ENCODE data around the gene MYO18A. TPM values are rescaled to one million over a fixed set of nuclear protein-coding genes. Genes with fewer than 3 reads are reported as not detected.

MYO18A gene
- total and polyA plus RNA-seq, 4 donors = 41.4 to 75.9 (median 59.4) TPM

DNA sequence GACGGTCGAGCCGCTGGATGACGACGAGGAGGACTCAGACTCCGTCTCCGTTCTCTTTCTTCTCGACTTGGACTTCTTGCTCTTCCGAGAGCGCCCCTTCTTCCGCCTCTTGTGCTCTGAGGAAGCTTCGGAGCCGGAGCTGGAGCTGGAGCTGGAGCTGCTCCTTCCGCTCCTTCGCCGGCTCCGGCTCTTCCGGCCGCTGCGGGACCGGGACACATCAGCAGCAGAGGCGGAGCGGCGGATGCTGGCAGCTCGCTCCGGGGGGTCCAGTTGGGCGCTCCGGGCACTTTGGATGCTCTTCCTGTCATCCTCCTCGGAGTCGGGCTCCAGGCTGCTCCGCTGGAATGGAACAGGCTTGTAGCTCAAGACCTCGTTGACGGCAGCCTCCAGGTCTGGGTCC, 100.3 kb downstream of the MYO18A start:
- H3K36me3 ChIP-seq (ENCODE audit: control insufficient read depth, insufficient read depth, low read length) = peaks cover 63% of the 10 kb centered on the region
- DNase-seq (ENCODE audit: low read depth in 4 of 6, low spot score in 6 of 6) = no peak
- H3K27ac ChIP-seq (ENCODE audit: low read depth, low read length) = no peak overlapping the region

DNA sequence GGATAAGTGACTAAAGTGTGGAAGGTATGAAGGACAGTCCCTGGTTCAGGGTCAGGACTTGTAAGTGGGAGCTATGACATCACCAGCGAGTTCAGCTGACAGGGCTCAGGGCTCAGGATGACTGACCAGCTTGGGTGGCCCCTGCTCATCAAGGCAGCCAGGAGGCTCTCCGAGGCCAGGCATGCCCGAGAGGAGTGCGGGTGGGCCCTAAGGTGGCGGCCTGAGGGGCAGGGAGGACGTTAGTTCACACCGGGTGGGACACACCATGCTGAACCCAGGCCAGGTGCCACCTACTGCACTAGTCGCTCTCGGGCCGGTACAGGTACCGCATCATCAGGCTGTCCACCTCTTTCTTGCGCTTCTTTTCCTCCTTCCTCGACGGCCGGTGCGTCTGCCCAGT, 100.8 kb downstream of the MYO18A start:
- Histone ChIP-seq H3K4me3 (ENCODE audit: low read depth, low read length) (no peak overlapping the region), H3K27me3 (ENCODE audit: control insufficient read depth, insufficient read depth, low read length) (no peaks in the 10 kb centered on the region), H3K27ac (ENCODE audit: low read depth, low read length) (no peak overlapping the region), H3K4me1 (ENCODE audit: control insufficient read depth, insufficient read depth, low read length) (peaks cover 49% of the 10 kb centered on the region), H3K36me3 (ENCODE audit: control insufficient read depth, insufficient read depth, low read length) (peaks cover 62% of the 10 kb centered on the region), H3K9me3 (ENCODE audit: control insufficient read depth, insufficient read depth, low read length) (no peaks in the 10 kb centered on the region)
- WGBS (ENCODE audit: insufficient coverage) = 94% methylated on average over 16 of the region's 16 CpGs
- no peak for DNase-seq (ENCODE audit: low read depth in 4 of 6, low spot score in 6 of 6)

More for the DNA sequence above, 100.3 kb downstream of the MYO18A start:
- Histone ChIP-seq H3K4me1 (ENCODE audit: control insufficient read depth, insufficient read depth, low read length) (peaks cover 53% of the 10 kb centered on the region), H3K4me3 (ENCODE audit: low read depth, low read length) (no peak overlapping the region), H3K27me3 (ENCODE audit: control insufficient read depth, insufficient read depth, low read length) (no peaks in the 10 kb centered on the region), H3K9me3 (ENCODE audit: control insufficient read depth, insufficient read depth, low read length) (no peaks in the 10 kb centered on the region)
- WGBS (ENCODE audit: insufficient coverage) = 86% methylated on average over 33 of the region's 33 CpGs

- Histone ChIP-seq H3K36me3 (ENCODE audit: control insufficient read depth, insufficient read depth, low read length) (peaks cover 68% of the 10 kb centered on the region), H3K27ac (ENCODE audit: low read depth, low read length) (no peak overlapping the region), H3K4me1 (ENCODE audit: control insufficient read depth, insufficient read depth, low read length) (peaks cover 39% of the 10 kb centered on the region), H3K4me3 (ENCODE audit: low read depth, low read length) (no peak overlapping the region), H3K9me3 (ENCODE audit: control insufficient read depth, insufficient read depth, low read length) (no peaks in the 10 kb centered on the region), H3K27me3 (ENCODE audit: control insufficient read depth, insufficient read depth, low read length) (no peaks in the 10 kb centered on the region)
- 84% methylated on average over 8 of the region's 9 CpGs for WGBS (ENCODE audit: insufficient coverage)
- DNase-seq (ENCODE audit: low read depth in 4 of 6, low spot score in 6 of 6) = no peak
Measured at GRCh38 chr17:29078183-29079045, 101.8 kb downstream of the MYO18A start.

DNA sequence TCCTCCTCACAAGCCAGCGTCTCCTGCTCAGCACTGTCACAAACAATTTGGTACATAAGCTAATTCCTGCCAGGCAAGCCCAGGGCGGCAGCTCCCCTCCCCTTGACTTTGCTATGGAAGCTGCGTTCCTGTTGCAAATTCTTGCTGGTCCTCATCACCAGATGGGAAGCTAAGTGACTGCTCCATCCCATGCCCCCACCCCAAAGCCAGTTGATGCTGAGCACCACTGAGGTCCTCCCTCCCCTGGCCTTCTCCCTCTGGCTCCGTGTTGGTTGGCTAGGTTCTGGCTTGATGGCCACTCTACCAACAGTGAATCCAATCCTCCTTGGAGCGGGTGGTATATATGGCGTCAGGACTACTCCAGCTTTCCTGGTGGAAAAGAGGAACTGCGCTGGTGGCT, 102.9 kb downstream of the MYO18A start:
- Histone ChIP-seq H3K27ac (ENCODE audit: low read depth, low read length) (no peak overlapping the region), H3K4me1 (ENCODE audit: control insufficient read depth, insufficient read depth, low read length) (peaks cover 33% of the 10 kb centered on the region), H3K9me3 (ENCODE audit: control insufficient read depth, insufficient read depth, low read length) (no peaks in the 10 kb centered on the region), H3K4me3 (ENCODE audit: low read depth, low read length) (no peak overlapping the region), H3K36me3 (ENCODE audit: control insufficient read depth, insufficient read depth, low read length) (peaks cover 60% of the 10 kb centered on the region), H3K27me3 (ENCODE audit: control insufficient read depth, insufficient read depth, low read length) (no peaks in the 10 kb centered on the region)
- WGBS (ENCODE audit: insufficient coverage) = 75% methylated on average over 7 of the region's 7 CpGs
- DNase-seq (ENCODE audit: low read depth in 4 of 6, low spot score in 6 of 6) = no peak

- DNase-seq (ENCODE audit: low read depth in 4 of 6, low spot score in 6 of 6) = peak in 2 of 6 donors; percentile 52 to 75
- no peaks in the 10 kb centered on the region for H3K9me3 ChIP-seq (ENCODE audit: control insufficient read depth, insufficient read depth, low read length)
- peak overlapping the region; percentile 18 for H3K27ac ChIP-seq (ENCODE audit: low read depth, low read length)
- H3K36me3 ChIP-seq (ENCODE audit: control insufficient read depth, insufficient read depth, low read length) = peaks cover 55% of the 10 kb centered on the region
- peaks cover 33% of the 10 kb centered on the region for H3K4me1 ChIP-seq (ENCODE audit: control insufficient read depth, insufficient read depth, low read length)
- 47% methylated on average over 7 of the region's 7 CpGs for WGBS (ENCODE audit: insufficient coverage)
- H3K4me3 ChIP-seq (ENCODE audit: low read depth, low read length) = no peak overlapping the region
- H3K27me3 ChIP-seq (ENCODE audit: control insufficient read depth, insufficient read depth, low read length) = no peaks in the 10 kb centered on the region
Measured at GRCh38 chr17:29076722-29077121, 103.5 kb downstream of the MYO18A start.

DNA sequence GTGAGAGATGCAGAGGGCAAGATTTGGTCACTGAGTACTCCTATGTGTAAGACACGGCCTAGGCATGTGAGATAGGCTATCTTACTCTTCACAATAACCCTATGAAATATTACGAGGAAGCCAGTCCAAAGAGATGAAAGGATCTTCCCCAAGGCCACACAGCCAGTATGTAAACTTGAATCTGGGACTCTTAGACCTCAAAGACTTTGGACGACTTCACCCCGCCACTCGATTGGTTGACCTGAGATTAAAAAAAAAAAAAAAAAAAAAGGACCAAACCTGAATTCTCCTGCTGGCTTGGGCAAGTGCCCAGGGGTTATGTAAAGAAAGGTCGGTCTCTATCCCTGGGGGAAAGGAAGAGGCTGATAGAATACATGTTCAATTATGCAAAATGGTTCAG, 104.1 kb downstream of the MYO18A start:
- Histone ChIP-seq H3K36me3 (ENCODE audit: control insufficient read depth, insufficient read depth, low read length) (peaks cover 50% of the 10 kb centered on the region), H3K4me3 (ENCODE audit: low read depth, low read length) (no peak overlapping the region), H3K9me3 (ENCODE audit: control insufficient read depth, insufficient read depth, low read length) (no peaks in the 10 kb centered on the region), H3K27ac (ENCODE audit: low read depth, low read length) (peak overlapping the region; percentile 18), H3K27me3 (ENCODE audit: control insufficient read depth, insufficient read depth, low read length) (no peaks in the 10 kb centered on the region), H3K4me1 (ENCODE audit: control insufficient read depth, insufficient read depth, low read length) (peaks cover 37% of the 10 kb centered on the region)
- no peak for DNase-seq (ENCODE audit: low read depth in 4 of 6, low spot score in 6 of 6)
- no CpG with 5 or more reads among the region's 6 CpGs for WGBS (ENCODE audit: insufficient coverage)

DNA sequence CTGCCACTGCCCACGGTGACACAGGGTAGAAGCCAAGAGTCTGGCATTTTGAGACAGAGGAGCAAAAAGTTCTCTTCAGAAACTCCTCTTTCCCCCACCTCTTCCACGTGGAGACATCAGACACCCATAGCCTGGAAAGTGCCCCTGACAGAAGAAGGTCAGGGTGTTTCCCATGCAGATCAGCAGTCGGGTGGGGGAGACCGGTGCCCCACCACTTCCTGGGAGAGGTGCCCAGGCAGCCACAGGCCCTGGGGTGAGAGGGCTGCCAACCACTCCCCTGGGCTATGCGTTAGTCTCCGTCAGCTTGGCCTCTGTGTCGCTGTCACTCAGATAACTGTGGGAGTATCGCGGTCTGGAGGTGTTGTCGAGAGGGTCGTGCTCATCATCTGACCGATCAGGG, 105.7 kb downstream of the MYO18A start:
- no peak overlapping the region for H3K27ac ChIP-seq (ENCODE audit: low read depth, low read length)
- H3K27me3 ChIP-seq (ENCODE audit: control insufficient read depth, insufficient read depth, low read length) = no peaks in the 10 kb centered on the region
- 75% methylated on average over 12 of the region's 12 CpGs for WGBS (ENCODE audit: insufficient coverage)
- peaks cover 34% of the 10 kb centered on the region for H3K36me3 ChIP-seq (ENCODE audit: control insufficient read depth, insufficient read depth, low read length)
- peaks cover 48% of the 10 kb centered on the region for H3K4me1 ChIP-seq (ENCODE audit: control insufficient read depth, insufficient read depth, low read length)
- H3K4me3 ChIP-seq (ENCODE audit: low read depth, low read length) = no peak overlapping the region
- H3K9me3 ChIP-seq (ENCODE audit: control insufficient read depth, insufficient read depth, low read length) = no peaks in the 10 kb centered on the region
- DNase-seq (ENCODE audit: low read depth in 4 of 6, low spot score in 6 of 6) = no peak

GRCh38 chr17:29073520-29073919, 106.7 kb downstream of the MYO18A start:
- Histone ChIP-seq H3K9me3 (ENCODE audit: control insufficient read depth, insufficient read depth, low read length) (no peaks in the 10 kb centered on the region), H3K4me1 (ENCODE audit: control insufficient read depth, insufficient read depth, low read length) (peaks cover 44% of the 10 kb centered on the region), H3K27me3 (ENCODE audit: control insufficient read depth, insufficient read depth, low read length) (no peaks in the 10 kb centered on the region), H3K27ac (ENCODE audit: low read depth, low read length) (no peak overlapping the region), H3K4me3 (ENCODE audit: low read depth, low read length) (no peak overlapping the region), H3K36me3 (ENCODE audit: control insufficient read depth, insufficient read depth, low read length) (peaks cover 24% of the 10 kb centered on the region)
- WGBS (ENCODE audit: insufficient coverage) = 51% methylated on average over 2 of the region's 4 CpGs
- no peak for DNase-seq (ENCODE audit: low read depth in 4 of 6, low spot score in 6 of 6)

DNA sequence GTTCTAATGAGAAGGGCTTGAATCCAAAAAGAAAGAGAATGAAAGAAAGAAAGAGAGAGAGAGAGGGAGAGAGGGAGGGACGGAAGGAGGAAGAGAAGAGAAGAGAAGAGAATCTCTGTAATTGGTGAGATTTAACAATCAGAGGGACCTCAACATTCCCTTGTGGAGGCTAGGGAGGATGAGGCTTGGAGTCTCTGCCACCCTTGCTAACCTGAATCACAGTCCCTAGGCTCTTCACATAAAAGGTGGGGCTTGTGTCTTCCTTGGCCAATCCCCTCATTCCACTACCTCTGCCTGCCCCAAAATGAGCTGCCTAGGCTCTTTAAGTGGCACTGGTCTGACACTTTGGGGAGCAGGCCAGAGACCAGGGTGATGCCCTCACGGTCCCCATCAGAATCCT, 107.2 kb downstream of the MYO18A start:
- no peak overlapping the region for H3K4me3 ChIP-seq (ENCODE audit: low read depth, low read length)
- H3K27ac ChIP-seq (ENCODE audit: low read depth, low read length) = no peak overlapping the region
- no peak for DNase-seq (ENCODE audit: low read depth in 4 of 6, low spot score in 6 of 6)
- 71% methylated on average over 2 of the region's 2 CpGs for WGBS (ENCODE audit: insufficient coverage)
- H3K4me1 ChIP-seq (ENCODE audit: control insufficient read depth, insufficient read depth, low read length) = peaks cover 41% of the 10 kb centered on the region
- H3K9me3 ChIP-seq (ENCODE audit: control insufficient read depth, insufficient read depth, low read length) = no peaks in the 10 kb centered on the region
- H3K27me3 ChIP-seq (ENCODE audit: control insufficient read depth, insufficient read depth, low read length) = no peaks in the 10 kb centered on the region
- peaks cover 20% of the 10 kb centered on the region for H3K36me3 ChIP-seq (ENCODE audit: control insufficient read depth, insufficient read depth, low read length)

- no CpG with 5 or more reads among the region's 1 CpG for WGBS (ENCODE audit: insufficient coverage)
- H3K4me3 ChIP-seq (ENCODE audit: low read depth, low read length) = no peak overlapping the region
Measured at GRCh38 chr17:29071303-29071702, 108.9 kb downstream of the MYO18A start.

More at GRCh38 chr17:29071303-29071702, 108.9 kb downstream of the MYO18A start:
- H3K4me1 ChIP-seq (ENCODE audit: control insufficient read depth, insufficient read depth, low read length) = peaks cover 29% of the 10 kb centered on the region
- peaks cover 15% of the 10 kb centered on the region for H3K36me3 ChIP-seq (ENCODE audit: control insufficient read depth, insufficient read depth, low read length)
- no peaks in the 10 kb centered on the region for H3K9me3 ChIP-seq (ENCODE audit: control insufficient read depth, insufficient read depth, low read length)
- H3K27me3 ChIP-seq (ENCODE audit: control insufficient read depth, insufficient read depth, low read length) = no peaks in the 10 kb centered on the region
- H3K27ac ChIP-seq (ENCODE audit: low read depth, low read length) = no peak overlapping the region
- no peak for DNase-seq (ENCODE audit: low read depth in 4 of 6, low spot score in 6 of 6)
